NCI-H128 (cell line): ENCODE data around the gene GABRA4.

Source experiments
- DNase-seq: peaks from one replicate; lab custom pipeline; 2025; ENCODE audit not compliant: unreplicated experiment; lab: John Stamatoyannopoulos, UW

GABRA4 gene

GRCh38 chr4:46979726-46980125 lies 13.7 kb downstream of the GABRA4 start:
- no peak for DNase-seq

GRCh38 chr4:46979283-46979682 lies 14.1 kb downstream of the GABRA4 start:
- DNase-seq, result no peak

DNA sequence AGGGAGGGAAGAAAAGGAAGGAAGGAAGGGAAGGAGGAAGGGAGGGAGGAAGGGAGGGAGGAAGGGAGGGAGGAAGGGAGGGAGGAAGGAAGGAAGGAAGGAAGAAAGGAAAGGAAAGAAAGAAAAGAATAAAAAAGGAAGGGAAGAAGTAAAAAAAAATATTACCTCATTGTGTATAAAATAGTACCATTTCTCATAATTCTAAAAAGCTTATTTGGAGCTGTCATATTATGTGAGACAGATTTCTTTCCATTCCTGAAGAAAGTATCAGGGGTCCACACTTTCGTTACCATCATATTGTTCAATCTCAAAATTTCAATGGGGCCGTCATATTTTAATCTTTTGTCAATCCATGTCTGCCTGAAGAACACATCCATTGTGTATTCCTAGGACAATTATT lies 16.1 kb downstream of the GABRA4 start:
- DNase-seq, result no peak

DNA sequence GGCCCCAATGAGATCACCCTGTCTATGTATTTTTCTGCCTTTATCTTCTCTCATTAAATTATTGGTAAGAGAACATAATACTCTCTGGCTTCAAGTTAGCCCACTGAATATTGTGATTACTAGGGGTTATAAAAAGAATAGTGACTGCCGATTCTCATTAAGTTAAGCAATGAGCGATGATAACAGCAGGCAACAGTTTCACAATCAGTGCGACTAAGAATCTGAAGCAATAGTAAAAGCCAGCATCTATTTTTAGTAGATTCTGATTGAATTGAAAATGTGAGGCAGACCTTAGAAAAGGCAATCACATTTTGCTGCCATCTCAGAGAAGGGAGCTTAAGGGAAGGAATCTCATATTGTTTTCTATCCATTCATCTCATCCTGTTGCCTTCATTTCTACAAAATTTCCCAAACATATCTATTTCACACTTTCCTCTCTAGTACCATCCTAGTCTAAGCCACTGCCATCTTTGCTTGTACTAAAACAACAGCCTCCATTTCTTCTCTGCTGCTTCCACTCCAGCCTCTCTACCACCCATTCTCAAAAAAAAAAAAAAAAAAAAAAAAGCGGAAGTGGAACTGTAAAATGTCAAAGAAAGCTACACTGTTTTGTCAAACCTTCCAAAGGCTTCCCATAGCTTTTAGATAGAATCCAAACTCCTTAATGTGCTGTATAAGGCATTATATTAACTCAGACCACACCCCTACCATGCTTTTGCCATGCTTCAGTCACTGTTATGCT lies 17.4 kb downstream of the GABRA4 start:
- DNase-seq, result no peak

DNA sequence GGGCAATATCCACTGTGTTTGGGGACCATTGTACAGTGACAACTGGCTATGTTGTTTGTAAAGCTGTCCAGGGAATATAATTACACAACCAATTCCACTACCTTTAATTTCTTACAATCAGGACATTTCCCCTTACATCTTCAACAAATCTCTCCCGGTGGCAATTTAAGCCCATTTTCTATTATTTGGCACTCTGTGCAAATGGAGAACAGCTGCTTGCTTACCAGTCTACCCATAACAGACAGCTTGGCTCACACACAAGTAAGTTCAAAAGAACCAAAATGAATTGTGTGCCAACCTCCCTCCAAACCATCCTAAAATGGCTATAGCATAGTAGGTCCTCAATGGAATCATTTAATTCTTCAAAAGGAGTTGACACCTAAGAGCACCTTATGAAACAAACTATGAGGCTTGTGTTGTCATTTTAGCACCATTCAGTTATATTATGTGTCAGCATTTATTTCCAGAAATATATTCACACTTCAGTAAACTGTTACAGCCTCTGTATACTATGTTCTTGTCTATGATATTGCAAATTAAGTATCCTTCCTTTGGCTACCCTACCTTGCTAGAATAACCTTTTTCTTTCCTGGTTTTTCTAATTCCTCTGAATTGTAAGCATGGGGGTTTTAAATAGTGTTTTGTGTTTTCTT lies 18.4 kb downstream of the GABRA4 start:
- DNase-seq, result no peak

- no peak for DNase-seq
Observed at GRCh38 chr4:46968847-46969246, 24.5 kb downstream of the GABRA4 start.

DNA sequence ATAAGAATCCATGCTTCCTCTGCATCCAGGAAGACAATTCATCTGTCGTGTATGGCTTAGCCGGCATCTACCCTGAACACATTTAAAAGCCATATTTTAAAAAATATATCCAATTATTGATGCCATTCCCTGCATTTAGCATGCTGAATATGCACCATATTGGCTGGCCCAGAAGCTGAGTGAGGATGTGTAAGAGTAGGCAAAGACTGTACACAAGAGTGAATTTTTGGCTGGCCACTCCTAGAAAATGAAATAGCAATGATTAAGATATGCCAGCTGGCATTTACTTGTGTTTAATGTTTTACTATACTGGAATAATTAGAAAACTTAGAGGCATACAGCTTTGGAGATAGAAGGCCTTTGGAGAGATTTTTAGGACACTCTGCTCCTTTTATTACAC lies 25.8 kb downstream of the GABRA4 start:
- no peak for DNase-seq

GRCh38 chr4:46958742-46959488 lies 34.5 kb downstream of the GABRA4 start:
- no peak for DNase-seq

- no peak for DNase-seq
Observed at GRCh38 chr4:46956451-46956850, 36.9 kb downstream of the GABRA4 start.

GRCh38 chr4:46955601-46956000 lies 37.8 kb downstream of the GABRA4 start:
- DNase-seq, result no peak

GRCh38 chr4:46954643-46955042 lies 38.7 kb downstream of the GABRA4 start:
- DNase-seq, result no peak

- no peak for DNase-seq
Observed at GRCh38 chr4:46953564-46953963, 39.8 kb downstream of the GABRA4 start.

DNA sequence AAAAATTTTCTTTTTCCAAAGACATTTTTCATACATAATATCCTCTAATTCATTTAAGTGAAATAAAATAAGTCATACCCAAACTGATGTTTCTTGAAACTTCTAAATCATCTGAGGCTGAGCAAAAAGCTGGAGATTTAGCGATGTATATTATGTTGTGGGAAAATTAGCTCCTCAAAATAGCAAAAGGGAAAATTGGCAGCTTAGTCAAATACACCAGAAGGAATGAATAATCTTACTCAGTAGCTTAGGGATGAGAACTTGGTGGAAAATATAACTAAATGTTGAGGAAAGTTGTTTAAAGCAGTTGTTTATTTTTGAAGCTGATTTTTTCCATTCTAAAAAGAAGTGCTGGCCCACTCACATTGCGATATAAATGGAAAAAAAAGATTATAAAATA lies 40.9 kb downstream of the GABRA4 start:
- DNase-seq, result no peak

DNA sequence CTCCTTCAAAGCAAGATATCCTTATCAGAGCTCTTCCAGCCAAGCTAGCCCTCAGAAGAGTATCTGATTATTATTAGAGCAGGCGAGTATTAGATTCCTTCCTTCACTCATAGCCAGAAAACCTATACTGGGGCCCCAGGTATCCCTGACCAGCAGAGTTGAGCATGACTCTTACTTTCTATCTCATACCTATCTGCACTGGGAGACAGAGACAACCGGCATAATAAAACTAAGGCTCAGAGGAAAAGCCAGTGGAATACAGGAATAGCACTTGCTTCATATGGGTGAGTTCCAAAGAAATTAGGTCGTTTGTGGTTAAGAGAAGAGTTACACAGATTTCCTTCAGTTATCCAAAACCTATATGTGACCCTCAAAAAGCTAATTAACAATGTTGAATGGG lies 42.6 kb downstream of the GABRA4 start:
- no peak for DNase-seq

DNA sequence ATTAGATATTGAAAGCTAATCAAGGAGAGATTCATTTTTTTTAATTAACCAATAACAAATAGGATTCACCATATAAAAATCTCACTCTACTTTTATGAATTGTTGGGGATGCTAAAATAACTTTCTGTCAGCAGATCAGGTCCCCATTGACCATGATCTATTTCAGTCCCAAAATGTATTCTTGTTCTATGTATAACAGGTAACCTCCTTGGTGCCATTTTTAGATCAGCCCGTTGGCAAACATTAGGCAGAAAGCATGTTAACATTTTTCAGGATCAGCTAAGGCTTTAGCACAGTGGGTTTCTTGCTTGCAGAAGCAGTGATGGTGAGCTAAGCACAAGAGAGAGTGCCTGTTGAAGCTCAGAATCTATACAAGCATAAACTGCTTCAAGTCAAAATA lies 43.6 kb downstream of the GABRA4 start:
- DNase-seq, result no peak

DNA sequence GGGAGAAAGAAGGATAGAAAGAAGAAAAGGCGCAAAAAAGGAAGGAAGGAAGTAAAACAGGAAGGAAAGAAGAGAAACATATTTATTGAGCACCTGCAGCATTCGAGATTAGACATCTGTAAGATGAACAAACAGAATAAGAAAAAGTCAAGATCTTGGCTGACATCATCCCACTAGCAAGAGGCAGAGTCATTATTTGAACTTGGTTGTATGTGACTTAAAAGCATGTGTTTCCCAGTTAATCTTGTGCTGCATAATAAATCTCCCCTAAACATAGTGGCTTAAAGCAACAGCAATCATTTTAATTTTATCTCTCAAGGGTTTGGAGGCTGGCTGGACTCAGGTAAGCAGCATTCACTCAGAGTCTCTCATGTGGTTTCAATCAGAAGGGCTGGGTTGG lies 45.8 kb downstream of the GABRA4 start:
- no peak for DNase-seq

GRCh38 chr4:46946919-46947536 lies 46.4 kb downstream of the GABRA4 start:
- DNase-seq, result no peak

DNA sequence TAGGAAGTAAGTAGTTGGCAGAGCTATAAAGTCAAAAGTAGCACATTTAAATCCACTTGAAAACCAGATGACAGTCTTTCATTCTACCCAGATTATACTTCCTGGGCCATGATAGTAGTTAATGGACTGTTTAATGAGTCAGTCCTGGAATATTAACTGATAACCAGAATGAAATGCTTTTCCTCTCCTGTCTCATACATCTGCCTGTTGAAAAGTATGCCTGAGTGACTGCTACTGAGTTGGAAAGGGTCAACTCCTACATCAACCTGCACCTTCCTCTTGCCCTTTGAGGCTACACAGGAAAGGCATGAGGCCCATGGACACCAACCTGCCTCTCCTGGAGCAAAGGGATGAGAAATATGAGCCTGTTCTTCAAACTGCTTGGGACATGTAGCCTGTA lies 48.3 kb downstream of the GABRA4 start:
- DNase-seq, result no peak

- no peak for DNase-seq
Observed at GRCh38 chr4:46944345-46944744, 49.0 kb downstream of the GABRA4 start.

GRCh38 chr4:46937493-46937892 lies 55.9 kb downstream of the GABRA4 start:
- DNase-seq, result no peak

- DNase-seq, result no peak
Observed at GRCh38 chr4:46934726-46935125, 58.7 kb downstream of the GABRA4 start.

- no peak for DNase-seq
Observed at GRCh38 chr4:46933686-46934085, 59.7 kb downstream of the GABRA4 start.
